SK-N-SH (cell line): ENCODE measurements around the gene INAFM2. TPM values are rescaled to one million over a fixed set of nuclear protein-coding genes. Genes with fewer than 3 reads are reported as not detected.

Experiments used
- CTCF ChIA-PET: fragments of 300-600, 350-600 bp; formaldehyde crosslinking; extraction: SDS; loops from one replicate; lab custom pipeline; 2021; lab: Yijun Ruan, JAX
- POLR2A ChIA-PET: fragments of 350-600 bp; sonication (Branson Sonifier 250); formaldehyde crosslinking; extraction: SDS; loops from one replicate; lab custom pipeline; 2020; ENCODE audit warnings: antibody characterized with exemption, inconsistent platforms; lab: Yijun Ruan, JAX
- DNase-seq: peaks from one replicate; pipeline ENCODE4 v3.0.0; 2012
- H2AFZ ChIP-seq: fragments of 200-600 bp; sonication (generic); 2 replicates; pipeline ENCODE4 v1.8.1; 2016; ENCODE audit warnings: antibody characterized with exemption, mild to moderate bottlenecking, low read depth
- H3F3A ChIP-seq: fragments of 200-600 bp; sonication (generic); replicated peaks from 2 replicates; pipeline ENCODE3; 2016; ENCODE audit warnings: antibody characterized with exemption, mild to moderate bottlenecking; ENCODE audit not compliant: insufficient read depth
- H3K27ac ChIP-seq, 2 experiments: fragments of 200-500 bp in 1 of 2; fragments of 200-600 bp in 1 of 2; sonication (Bioruptor generic) in 1 of 2; sonication (generic), shearing (Covaris generic) in 1 of 2; 2 replicates each; pipeline versions ENCODE4 v1.5.1 to v1.6.1; 2014 to 2016; ENCODE audit warnings: low read depth in 2 of 2, inconsistent platforms in 1 of 2, low read length in 1 of 2, mild to moderate bottlenecking in 1 of 2, mixed read lengths in 1 of 2
- H3K27me3 ChIP-seq: fragments of 200-600 bp; sonication (generic), shearing (Covaris generic); 2 replicates; pipeline ENCODE4 v1.6.1; 2016; ENCODE audit warnings: mixed run types; ENCODE audit not compliant: insufficient read depth
- H3K36me3 ChIP-seq, 2 experiments: fragments of 200-500 bp in 1 of 2; fragments of 200-600 bp in 1 of 2; sonication (Bioruptor generic) in 1 of 2; sonication (generic) in 1 of 2; replicated peaks in 1 of 2; 2 replicates each; pipeline versions ENCODE3 to v1.5.1; 2014 to 2016; ENCODE audit warnings: low read length in 1 of 2, mild to moderate bottlenecking in 1 of 2; ENCODE audit not compliant: insufficient read depth in 2 of 2, control insufficient read depth in 1 of 2
- H3K4me1 ChIP-seq, 2 experiments: fragments of 200-500 bp in 1 of 2; fragments of 200-600 bp in 1 of 2; sonication (Bioruptor generic) in 1 of 2; sonication (generic), shearing (Covaris generic) in 1 of 2; 2 replicates each; pipeline versions ENCODE4 v1.5.1 to v1.6.1; 2014 to 2016; ENCODE audit warnings: low read depth in 1 of 2, low read length in 1 of 2, mixed run types in 1 of 2; ENCODE audit not compliant: insufficient read depth in 2 of 2, control insufficient read depth in 1 of 2
- H3K4me2 ChIP-seq: fragments of 200-600 bp; sonication (generic), shearing (Covaris generic); 2 replicates; pipeline ENCODE4 v1.6.1; 2017; ENCODE audit warnings: mixed run types
- H3K4me3 ChIP-seq, 2 experiments: fragments of 200-500 bp in 1 of 2; fragments of 200-600 bp in 1 of 2; sonication (Bioruptor generic) in 1 of 2; sonication (generic), shearing (Covaris generic) in 1 of 2; 2 replicates each; pipeline versions ENCODE4 v1.5.1 to v1.8.1; 2014 to 2016; ENCODE audit warnings: low read depth in 2 of 2, inconsistent platforms in 1 of 2, low read length in 1 of 2, mild to moderate bottlenecking in 1 of 2, mixed read lengths in 1 of 2, moderate library complexity in 1 of 2
- H3K79me2 ChIP-seq: fragments of 200-600 bp; sonication (generic); 2 replicates; pipeline ENCODE4 v1.8.1; 2017; ENCODE audit warnings: mild to moderate bottlenecking; ENCODE audit not compliant: insufficient read depth
- H3K9ac ChIP-seq: fragments of 200-600 bp; sonication (generic); 2 replicates; pipeline ENCODE4 v1.6.1; 2017; ENCODE audit warnings: mixed run types
- H3K9me2 ChIP-seq: fragments of 200-600 bp; sonication (generic); 2 replicates; pipeline ENCODE4 v1.6.1; 2017; ENCODE audit warnings: mixed run types
- H3K9me3 ChIP-seq: fragments of 200-600 bp; sonication (generic); 2 replicates; pipeline ENCODE4 v1.6.1; 2017; ENCODE audit warnings: mixed run types, mild to moderate bottlenecking, moderate library complexity
- H4K20me1 ChIP-seq: fragments of 200-600 bp; sonication (generic); 2 replicates; pipeline ENCODE4 v1.6.1; 2017; ENCODE audit warnings: mild to moderate bottlenecking, mixed run types; ENCODE audit not compliant: insufficient read depth
- FOSL2 ChIP-seq: IDR thresholded peaks from 2 replicates; pipeline ENCODE4 v1.4.0; 2012; ENCODE audit warnings: low read depth, mild to moderate bottlenecking, moderate library complexity, borderline replicate concordance
- GABPA ChIP-seq: IDR thresholded peaks from 2 replicates; pipeline ENCODE4 v1.4.0; 2012; ENCODE audit warnings: low read depth, mild to moderate bottlenecking
- JUND ChIP-seq: IDR thresholded peaks from 2 replicates; pipeline ENCODE4 v1.4.0; 2012
- MXI1 ChIP-seq: IDR thresholded peaks from 2 replicates; pipeline ENCODE4 v1.6.1; 2012; ENCODE audit warnings: mild to moderate bottlenecking, low read depth, low read length, improper control_type of control experiment
- NFIC ChIP-seq: IDR thresholded peaks from 2 replicates; pipeline ENCODE4 v1.4.0; 2012; ENCODE audit warnings: borderline replicate concordance
- PBX3 ChIP-seq: IDR thresholded peaks from 2 replicates; pipeline ENCODE4; 2012
- POLR2AphosphoS5 ChIP-seq: IDR thresholded peaks from 2 replicates; pipeline ENCODE4 v1.6.1; 2012; ENCODE audit warnings: low read depth, low read length
- RAD21 ChIP-seq: IDR thresholded peaks from 2 replicates; pipeline ENCODE4 v1.6.1; 2012; ENCODE audit warnings: mild to moderate bottlenecking, low read length
- REST ChIP-seq: IDR thresholded peaks from 2 replicates; pipeline ENCODE4 v1.6.1; 2012; ENCODE audit warnings: mild to moderate bottlenecking, low read depth, low read length, moderate library complexity
- RFX5 ChIP-seq: IDR thresholded peaks from 2 replicates; pipeline ENCODE4 v1.6.1; 2012; ENCODE audit warnings: mild to moderate bottlenecking, improper control_type of control experiment, low read length
- RXRA ChIP-seq: IDR thresholded peaks from 2 replicates; pipeline ENCODE4 v1.4.0; 2012; ENCODE audit warnings: low read depth, mild to moderate bottlenecking, borderline replicate concordance
- TCF12 ChIP-seq: IDR thresholded peaks from 2 replicates; pipeline ENCODE4 v1.4.0; 2012
- TEAD4 ChIP-seq: IDR thresholded peaks from 2 replicates; pipeline ENCODE4 v1.4.0; 2012; ENCODE audit warnings: mild to moderate bottlenecking, borderline replicate concordance; ENCODE audit not compliant: insufficient read depth
- USF1 ChIP-seq: IDR thresholded peaks from 2 replicates; pipeline ENCODE4 v1.4.0; 2012; ENCODE audit warnings: low read depth, borderline replicate concordance
- WGBS: methylation state at CpG from one replicate; pipeline ENCODE4 v1.1.6; 2017; ENCODE audit warnings: low lambda C conversion rate; 5-methylcytosine and 5-hydroxymethylcytosine counted together
- polyA plus RNA-seq, 3 experiments: library from polyadenylated mRNA; depleted of rRNA; stranded (reverse); fragments of >200 nt; gene quantifications; 2 replicates each; pipeline ENCODE4 v1.2.3, GENCODE V29; 2012

The INAFM2 gene
- polyA plus RNA-seq, 1 of the 3 experiments (the other 2 are of a cell fraction): 7.8 TPM

- WGBS: 51% methylated on average over 10 of the region's 10 CpGs
- Histone ChIP-seq H3K36me3 (no peaks in the 10 kb centered on the region), H3K27ac (no peak overlapping the region), H3K79me2 (no peaks in the 10 kb centered on the region), H3K9ac (no peak overlapping the region), H4K20me1 (no peaks in the 10 kb centered on the region), H3K4me1 (peaks cover 6 to 17% of the 10 kb centered on the region in 2 experiments; a peak in 3 of 4 replicates), H3K4me3 (no peak overlapping the region), H3K9me3 (no peaks in the 10 kb centered on the region), H3K4me2 (peak overlapping the region; percentile 50; the same call in 1 of the 2 replicates), H2AFZ (no peak overlapping the region), H3K27me3 (no peaks in the 10 kb centered on the region), H3F3A (peaks cover 7% of the 10 kb centered on the region), H3K9me2 (no peaks in the 10 kb centered on the region)
- no peak for DNase-seq
- peak; percentile 46; the same call in 1 of the 2 replicates for TF ChIP-seq NFIC
- TF ChIP-seq TCF12: no peak
- TF ChIP-seq RAD21: no peak
- peak; percentile 77; the same call in 1 of the 2 replicates for TF ChIP-seq MXI1
- ChIA-PET CTCF (interaction anchor here (1.1 to 70.6 kb wide), 7 partner anchors 1 to 108 kb away, joined by 3 to 2194 read pairs (median 5); partner anchors contain the start of genes ANKRD63, CCDC9B, DISP2 and INAFM2), POLR2A (no interaction called here)
These were observed 9.7 kb upstream of the INAFM2 start for GRCh38 chr15:40313531-40314398.

GRCh38 chr15:40314723-40315276, 8.7 kb upstream of the INAFM2 start:
- Histone ChIP-seq H3K4me3 (no peak overlapping the region), H3F3A (peaks cover 7% of the 10 kb centered on the region), H3K9ac (no peak overlapping the region), H3K79me2 (no peaks in the 10 kb centered on the region), H3K9me3 (no peaks in the 10 kb centered on the region), H3K36me3 (no peaks in the 10 kb centered on the region), H3K9me2 (no peaks in the 10 kb centered on the region), H3K4me2 (peak overlapping the region; percentile 50), H3K4me1 (peaks cover 6 to 17% of the 10 kb centered on the region in 2 experiments; a peak in 3 of 4 replicates), H2AFZ (no peak overlapping the region), H3K27me3 (no peaks in the 10 kb centered on the region), H4K20me1 (no peaks in the 10 kb centered on the region), H3K27ac (no peak overlapping the region)
- POLR2A ChIA-PET: no interaction called here
- 79% methylated on average over 4 of the region's 4 CpGs for WGBS
- TF ChIP-seq RFX5 (no peak), FOSL2 (peak; percentile 38; the same call in 1 of the 2 replicates), NFIC (peak; percentile 49), RXRA (no peak), GABPA (no peak), PBX3 (peak; percentile 18; the same call in 1 of the 2 replicates), REST (0 out of 2 replicates have a peak, but pooled peaks have one; percentile 32), USF1 (no peak), JUND (no peak; the same call in 1 of the 2 replicates), TEAD4 (0 out of 2 replicates have a peak, but pooled peaks have one; percentile 30), POLR2AphosphoS5 (no peak), TCF12 (peak; percentile 50; the same call in 1 of the 2 replicates)
- CTCF ChIA-PET: interaction anchor here (1.1 to 70.6 kb wide), 5 partner anchors 1 to 107 kb away, joined by 3 to 2194 read pairs (median 818); partner anchors contain the start of genes ANKRD63, CCDC9B, DISP2 and INAFM2
- DNase-seq: no peak
